Amniotic epithelial cell (primary cell): ENCODE results near the gene PTPRU.

ENCODE experiments used
- DNase-seq: peaks from one replicate; pipeline ENCODE4 v3.0.0-alpha.2; 2010; ENCODE audit warnings: low read depth

Gene PTPRU

DNA sequence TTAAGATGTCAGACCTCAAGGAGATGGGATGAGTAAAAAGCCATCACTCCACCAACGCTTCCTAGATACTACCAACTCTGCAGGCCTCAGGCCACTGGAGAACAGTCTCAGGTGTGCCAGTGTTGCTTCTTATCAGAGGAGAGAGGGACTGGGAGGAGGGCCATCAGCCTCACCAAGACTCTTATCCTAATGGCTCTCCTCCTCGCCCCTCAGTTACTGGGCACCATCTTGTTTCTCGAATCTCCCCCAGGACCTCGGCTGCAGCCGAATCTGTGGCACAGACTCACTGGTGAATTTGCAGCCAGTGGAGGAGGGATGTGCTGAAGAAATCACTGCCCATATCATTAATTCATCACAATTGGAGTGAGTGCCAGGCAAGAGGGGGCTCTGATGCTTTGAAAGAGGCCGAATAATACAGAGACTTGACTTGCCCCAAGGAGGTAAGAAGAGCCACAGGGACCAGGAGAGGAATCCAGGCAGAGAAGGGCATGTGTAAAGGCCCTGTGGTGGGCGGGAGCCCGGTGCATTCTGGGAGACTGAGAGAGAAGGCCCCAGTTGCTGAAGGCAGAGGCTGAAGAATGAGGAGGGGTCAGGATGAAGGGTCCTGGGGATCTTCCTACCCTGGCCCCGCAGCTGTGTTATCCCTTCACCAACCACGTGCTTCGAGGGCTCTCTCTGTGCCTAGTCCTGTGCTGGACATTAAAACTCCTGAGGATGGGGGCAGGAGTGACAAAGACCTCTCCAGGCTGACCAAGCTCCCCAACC lies 129.8 kb downstream of the PTPRU start:
- no peak for DNase-seq

DNA sequence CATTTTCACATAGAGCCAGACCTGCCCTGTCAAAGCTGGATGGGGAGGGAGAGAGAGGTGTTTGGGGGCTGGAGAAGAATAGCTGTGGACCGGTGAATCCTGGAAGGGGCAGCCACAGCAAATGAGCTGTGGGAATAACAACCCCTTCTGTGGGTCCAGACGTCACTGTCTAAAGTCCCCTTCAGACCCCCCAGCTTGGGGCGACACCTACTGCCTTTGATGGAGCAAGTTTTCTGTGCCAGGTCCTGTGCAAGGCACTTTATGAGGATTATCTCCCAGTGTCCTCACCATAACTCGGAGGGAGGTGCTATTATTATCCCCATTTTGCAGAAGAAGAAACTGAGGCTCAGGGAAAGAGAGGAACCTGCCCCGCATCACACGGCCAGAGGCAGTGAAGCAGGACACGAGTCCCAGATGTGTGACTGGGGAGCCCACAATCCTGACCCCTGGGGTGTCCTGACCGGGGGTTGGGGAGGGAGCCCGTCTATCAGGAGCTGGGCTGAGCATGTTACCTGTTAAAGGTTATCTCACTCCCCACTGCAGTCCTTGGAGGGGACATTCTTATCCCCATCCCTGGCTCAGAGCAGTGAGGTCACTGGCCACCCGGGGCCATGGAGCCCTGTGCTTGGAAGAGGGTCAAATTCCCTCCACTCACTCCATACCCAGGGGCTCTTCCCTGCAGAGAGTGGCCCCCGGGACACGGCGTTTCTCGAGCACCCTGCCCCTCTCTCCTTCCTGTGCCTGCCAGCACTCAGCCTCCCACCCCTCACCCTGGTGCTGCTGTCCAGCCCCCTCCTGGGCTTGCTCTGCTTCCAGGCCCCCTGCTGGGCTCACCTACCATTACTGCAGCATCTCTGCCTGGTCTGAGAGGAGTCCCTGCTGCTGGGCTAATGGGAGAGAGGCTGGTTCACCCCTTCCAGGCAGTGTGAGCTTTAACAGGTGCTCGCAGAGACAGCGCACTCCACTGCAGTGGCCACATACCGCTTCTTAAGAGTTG lies 132.9 kb downstream of the PTPRU start:
- DNase-seq = no peak

DNA sequence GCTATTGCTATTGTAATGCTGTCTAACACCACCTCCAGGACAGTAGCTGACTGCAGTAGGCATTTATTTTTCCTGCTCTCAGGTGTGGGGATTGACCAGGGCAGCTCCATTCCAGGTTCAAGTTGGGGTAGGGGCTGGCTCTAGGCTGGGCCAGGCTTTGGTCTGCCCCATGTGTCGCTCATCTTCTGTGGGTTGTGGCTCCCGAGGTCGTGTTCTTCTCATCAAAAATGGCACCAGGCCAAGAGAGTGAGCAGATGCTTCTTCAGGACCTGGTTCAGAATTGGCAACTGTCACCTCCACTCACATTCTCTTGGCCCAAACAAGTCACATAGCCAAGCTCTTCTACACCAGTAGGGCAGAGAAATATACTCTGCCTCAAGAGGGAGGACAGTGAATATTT lies 133.7 kb downstream of the PTPRU start:
- DNase-seq = no peak

DNA sequence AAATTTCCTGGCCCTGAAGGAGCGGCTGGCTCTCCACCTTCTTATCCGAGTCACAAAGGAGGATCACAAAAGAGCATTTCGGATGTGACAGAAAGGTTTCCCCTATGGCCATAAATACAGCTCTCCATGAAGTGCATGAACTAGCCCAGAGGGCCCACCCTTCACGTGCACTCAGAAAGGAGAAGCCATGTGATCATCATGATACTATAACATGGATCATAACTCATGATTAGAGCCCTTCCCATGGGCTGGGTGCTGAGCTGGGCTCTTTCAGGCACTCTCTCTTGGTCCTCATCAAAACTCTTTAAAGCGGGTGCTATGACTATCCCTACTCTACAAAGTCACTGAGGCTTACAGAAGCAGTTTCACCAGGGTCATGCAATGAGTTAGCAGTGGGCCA lies 135.0 kb downstream of the PTPRU start:
- DNase-seq = no peak

DNA sequence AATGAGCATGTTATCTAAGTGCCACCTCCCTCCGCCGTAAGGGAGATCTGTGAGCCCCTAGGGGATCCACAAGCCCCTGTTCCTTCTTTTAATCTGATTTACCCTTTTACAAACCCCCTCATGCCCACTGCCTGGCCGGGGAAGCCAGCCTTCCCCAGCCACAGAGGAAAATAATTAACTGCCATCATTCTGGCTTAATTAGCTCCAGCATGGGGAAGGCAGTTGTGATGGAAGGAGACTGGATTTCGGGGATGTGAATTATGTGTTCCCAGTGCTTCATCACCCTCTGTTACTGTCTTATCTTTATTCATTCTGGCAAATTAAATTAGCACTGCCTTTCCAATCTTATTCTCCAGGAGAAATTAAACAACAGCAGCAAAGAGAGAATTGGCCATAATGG lies 135.8 kb downstream of the PTPRU start:
- no peak for DNase-seq
